ENCODE measurements around the gene SSH2. TPM values are rescaled to one million over a fixed set of nuclear protein-coding genes. Genes with fewer than 3 reads are reported as not detected.

SSH2 gene
- total RNA-seq, 1 donor from 2014 or later = 23.0 TPM

DNA sequence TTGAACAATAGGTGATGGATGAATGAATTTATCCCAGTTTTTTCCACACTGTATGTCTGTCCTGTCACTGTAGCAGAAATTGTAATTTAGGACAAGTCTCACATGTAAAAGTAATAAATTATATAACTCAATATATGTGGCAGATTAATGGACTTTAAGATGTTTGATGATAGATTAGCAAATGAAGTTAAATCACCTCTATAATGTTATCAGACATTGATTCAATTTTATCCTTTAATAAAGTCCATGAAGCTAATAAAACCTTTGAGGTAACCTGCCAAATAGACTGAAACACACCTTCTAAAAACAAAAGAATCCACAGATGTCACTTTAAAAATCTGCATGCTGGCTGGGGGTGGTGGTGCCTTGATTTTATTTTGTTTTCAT is 224.0 kb downstream of the SSH2 start:
- Histone ChIP-seq H3K27me3 (ENCODE audit: control insufficient read depth in 3 of 3, insufficient read depth in 3 of 3, low read length in 3 of 3) (no peaks in the 10 kb centered on the region), H3K9ac (ENCODE audit: low read depth in 1 of 3, low read length in 3 of 3) (peak overlapping the region; percentile 17 to 57 (median 18)), H3K4me1 (ENCODE audit: control insufficient read depth in 3 of 3, insufficient read depth in 3 of 3, low read length in 3 of 3) (peaks cover 31 to 34% (median 31%) of the 10 kb centered on the region in 3 donors), H3K27ac (ENCODE audit: low read depth, low read length) (peak overlapping the region; percentile 77), H3K4me3 (ENCODE audit: low read length in 3 of 3) (no peak overlapping the region), H3K36me3 (ENCODE audit: control insufficient read depth in 3 of 3, insufficient read depth in 3 of 3, low read length in 3 of 3) (peaks cover 0 to 15% (median 2%) of the 10 kb centered on the region in 3 donors), H3K9me3 (ENCODE audit: control insufficient read depth in 3 of 3, low read length in 3 of 3) (no peaks in the 10 kb centered on the region)

DNA sequence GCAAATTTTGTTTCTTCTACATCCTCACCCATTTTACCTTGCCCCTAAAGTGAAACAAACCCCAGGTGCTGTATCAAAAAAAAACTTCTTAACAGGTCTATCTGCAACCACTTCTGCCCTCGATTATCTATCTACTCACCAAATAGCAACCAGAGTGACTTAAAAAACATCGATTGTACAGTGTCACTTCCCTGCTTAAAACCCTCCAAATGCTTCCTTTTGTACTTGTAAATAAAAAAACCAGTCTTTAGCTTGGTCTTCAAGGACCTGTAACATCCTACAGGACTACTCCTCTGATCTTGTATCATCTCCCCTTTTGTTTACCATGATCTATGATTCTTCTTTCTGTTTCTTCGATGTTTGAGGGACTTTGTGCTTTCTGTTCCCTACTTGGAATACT is 224.6 kb downstream of the SSH2 start:
- Histone ChIP-seq H3K27me3 (ENCODE audit: control insufficient read depth in 3 of 3, insufficient read depth in 3 of 3, low read length in 3 of 3) (no peaks in the 10 kb centered on the region), H3K9ac (ENCODE audit: low read depth in 1 of 3, low read length in 3 of 3) (peak overlapping the region in 1 of 3 donors; percentile 18), H3K36me3 (ENCODE audit: control insufficient read depth in 3 of 3, insufficient read depth in 3 of 3, low read length in 3 of 3) (peaks cover 0 to 15% (median 2%) of the 10 kb centered on the region in 3 donors), H3K4me3 (ENCODE audit: low read length in 3 of 3) (peak overlapping the region in 1 of 3 donors; percentile 16), H3K9me3 (ENCODE audit: control insufficient read depth in 3 of 3, low read length in 3 of 3) (no peaks in the 10 kb centered on the region), H3K27ac (ENCODE audit: low read depth, low read length) (peak overlapping the region; percentile 77), H3K4me1 (ENCODE audit: control insufficient read depth in 3 of 3, insufficient read depth in 3 of 3, low read length in 3 of 3) (peaks cover 24 to 28% (median 25%) of the 10 kb centered on the region in 3 donors)

DNA sequence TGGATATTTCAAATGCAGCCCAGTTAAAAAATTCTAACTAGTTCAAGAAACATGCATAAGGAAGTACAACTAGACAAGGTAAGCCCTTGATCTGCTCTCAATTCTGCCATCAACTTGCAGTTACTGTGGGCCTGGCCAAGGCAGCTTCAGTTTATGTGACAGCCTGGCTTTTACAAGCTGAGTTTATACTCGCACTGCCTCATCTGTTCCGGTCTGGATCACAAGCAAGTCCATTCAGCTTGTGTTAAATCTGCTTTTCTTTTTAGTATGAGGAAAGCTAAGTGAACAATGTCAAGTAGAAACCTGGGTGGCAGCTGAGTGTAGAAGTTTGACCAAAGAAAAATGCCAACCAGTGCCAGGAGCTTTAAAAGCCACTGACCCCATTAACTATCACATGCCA is 230.7 kb downstream of the SSH2 start:
- Histone ChIP-seq H3K4me3 (ENCODE audit: low read length in 3 of 3) (no peak overlapping the region), H3K36me3 (ENCODE audit: control insufficient read depth in 3 of 3, insufficient read depth in 3 of 3, low read length in 3 of 3) (peaks cover 2 to 25% (median 15%) of the 10 kb centered on the region in 3 donors), H3K4me1 (ENCODE audit: control insufficient read depth in 3 of 3, insufficient read depth in 3 of 3, low read length in 3 of 3) (peaks cover 20 to 27% (median 25%) of the 10 kb centered on the region in 3 donors), H3K9me3 (ENCODE audit: control insufficient read depth in 3 of 3, low read length in 3 of 3) (no peaks in the 10 kb centered on the region), H3K9ac (ENCODE audit: low read depth in 1 of 3, low read length in 3 of 3) (peak overlapping the region in 2 of 3 donors; percentile 42 to 48), H3K27me3 (ENCODE audit: control insufficient read depth in 3 of 3, insufficient read depth in 3 of 3, low read length in 3 of 3) (no peaks in the 10 kb centered on the region), H3K27ac (ENCODE audit: low read depth, low read length) (peak overlapping the region; percentile 76)

DNA sequence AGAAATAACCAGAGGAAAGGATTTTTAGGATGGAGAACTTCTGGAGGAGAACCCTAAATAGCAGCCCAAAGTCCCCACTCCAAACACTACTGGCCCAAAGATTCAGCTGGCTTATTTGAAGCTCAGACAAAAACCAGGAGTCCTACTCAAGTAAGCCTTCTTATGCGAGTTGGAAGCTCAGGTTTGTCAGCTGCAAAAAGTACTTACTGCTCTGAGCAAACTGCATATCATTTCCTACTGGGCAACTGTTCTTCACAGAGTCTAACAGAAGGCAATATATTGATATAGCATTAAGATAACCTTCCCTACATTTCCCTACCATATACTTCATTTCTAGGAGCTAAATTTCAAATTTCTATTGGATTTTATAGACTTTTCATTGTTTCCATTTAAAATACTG is 231.2 kb downstream of the SSH2 start:
- H3K27ac ChIP-seq (ENCODE audit: low read depth, low read length) = peak overlapping the region; percentile 76
- no peak overlapping the region for H3K4me3 ChIP-seq (ENCODE audit: low read length in 3 of 3)
- peaks cover 2 to 25% (median 18%) of the 10 kb centered on the region in 3 donors for H3K36me3 ChIP-seq (ENCODE audit: control insufficient read depth in 3 of 3, insufficient read depth in 3 of 3, low read length in 3 of 3)
- peak overlapping the region in 1 of 3 donors; percentile 48 for H3K9ac ChIP-seq (ENCODE audit: low read depth in 1 of 3, low read length in 3 of 3)
- H3K9me3 ChIP-seq (ENCODE audit: control insufficient read depth in 3 of 3, low read length in 3 of 3) = no peaks in the 10 kb centered on the region
- H3K4me1 ChIP-seq (ENCODE audit: control insufficient read depth in 3 of 3, insufficient read depth in 3 of 3, low read length in 3 of 3) = peaks cover 19 to 27% (median 21%) of the 10 kb centered on the region in 3 donors
- no peaks in the 10 kb centered on the region for H3K27me3 ChIP-seq (ENCODE audit: control insufficient read depth in 3 of 3, insufficient read depth in 3 of 3, low read length in 3 of 3)

DNA sequence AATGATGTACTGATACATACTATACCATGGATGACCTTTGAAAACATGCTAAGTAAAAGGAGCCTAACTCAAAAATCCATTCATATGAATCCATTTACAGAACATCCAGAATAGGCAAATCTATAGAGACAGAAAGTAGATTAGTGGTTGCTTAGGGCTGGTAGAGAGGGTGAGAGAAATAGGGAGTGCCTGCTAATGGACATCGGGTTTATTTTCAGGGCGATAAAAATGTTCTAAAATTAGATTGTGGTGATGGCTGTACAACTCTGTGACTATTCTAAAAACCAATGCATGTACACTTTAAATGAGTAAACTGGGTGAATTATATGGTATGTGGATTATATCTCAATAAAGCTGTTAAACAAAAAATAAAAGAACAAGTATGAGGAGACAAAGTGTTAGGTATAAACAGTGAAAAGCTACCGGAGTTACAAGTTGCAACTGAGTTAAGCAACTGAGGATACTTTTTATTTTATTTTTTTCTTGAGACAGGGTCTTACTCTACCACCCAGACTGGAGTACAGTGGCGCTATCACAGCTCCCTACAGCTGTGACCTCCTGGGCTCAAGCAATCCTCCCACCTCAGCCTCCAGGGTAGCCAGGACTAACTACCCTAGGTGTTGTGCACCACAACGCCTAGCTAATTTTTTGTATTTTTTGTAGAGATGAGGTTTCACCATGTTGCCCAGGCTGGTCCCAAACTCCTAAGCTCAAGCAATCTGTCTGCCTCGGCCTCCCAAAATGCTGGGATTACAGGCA is 231.8 kb downstream of the SSH2 start:
- H3K9me3 ChIP-seq (ENCODE audit: control insufficient read depth in 3 of 3, low read length in 3 of 3) = no peaks in the 10 kb centered on the region
- peak overlapping the region in 1 of 3 donors; percentile 33 for H3K4me3 ChIP-seq (ENCODE audit: low read length in 3 of 3)
- no peaks in the 10 kb centered on the region for H3K27me3 ChIP-seq (ENCODE audit: control insufficient read depth in 3 of 3, insufficient read depth in 3 of 3, low read length in 3 of 3)
- peaks cover 19 to 27% (median 21%) of the 10 kb centered on the region in 3 donors for H3K4me1 ChIP-seq (ENCODE audit: control insufficient read depth in 3 of 3, insufficient read depth in 3 of 3, low read length in 3 of 3)
- H3K36me3 ChIP-seq (ENCODE audit: control insufficient read depth in 3 of 3, insufficient read depth in 3 of 3, low read length in 3 of 3) = peaks cover 2 to 25% (median 18%) of the 10 kb centered on the region in 3 donors
- H3K9ac ChIP-seq (ENCODE audit: low read depth in 1 of 3, low read length in 3 of 3) = peak overlapping the region in 1 of 3 donors; percentile 7
- peak overlapping the region; percentile 76 for H3K27ac ChIP-seq (ENCODE audit: low read depth, low read length)

DNA sequence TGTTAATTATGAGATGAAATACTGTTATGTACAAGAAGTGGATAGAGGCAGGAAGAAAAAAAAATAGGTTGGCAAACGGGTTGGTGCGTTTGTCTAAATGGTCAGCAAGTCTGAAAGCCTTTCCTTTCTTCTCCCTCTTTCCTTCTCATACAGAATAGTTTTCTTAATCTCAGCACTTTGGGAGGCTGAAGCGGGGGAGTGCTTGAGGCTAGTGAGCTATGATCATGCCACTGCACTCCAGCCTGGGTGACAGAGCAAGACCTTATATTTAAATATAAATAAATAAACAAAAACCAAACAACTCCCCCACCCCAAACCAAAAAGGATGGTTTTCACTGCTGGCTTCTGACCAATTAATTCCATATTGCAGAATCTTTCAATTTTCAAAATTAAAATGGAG is 232.7 kb downstream of the SSH2 start:
- H3K36me3 ChIP-seq (ENCODE audit: control insufficient read depth in 3 of 3, insufficient read depth in 3 of 3, low read length in 3 of 3) = peaks cover 2 to 20% (median 18%) of the 10 kb centered on the region in 3 donors

DNA sequence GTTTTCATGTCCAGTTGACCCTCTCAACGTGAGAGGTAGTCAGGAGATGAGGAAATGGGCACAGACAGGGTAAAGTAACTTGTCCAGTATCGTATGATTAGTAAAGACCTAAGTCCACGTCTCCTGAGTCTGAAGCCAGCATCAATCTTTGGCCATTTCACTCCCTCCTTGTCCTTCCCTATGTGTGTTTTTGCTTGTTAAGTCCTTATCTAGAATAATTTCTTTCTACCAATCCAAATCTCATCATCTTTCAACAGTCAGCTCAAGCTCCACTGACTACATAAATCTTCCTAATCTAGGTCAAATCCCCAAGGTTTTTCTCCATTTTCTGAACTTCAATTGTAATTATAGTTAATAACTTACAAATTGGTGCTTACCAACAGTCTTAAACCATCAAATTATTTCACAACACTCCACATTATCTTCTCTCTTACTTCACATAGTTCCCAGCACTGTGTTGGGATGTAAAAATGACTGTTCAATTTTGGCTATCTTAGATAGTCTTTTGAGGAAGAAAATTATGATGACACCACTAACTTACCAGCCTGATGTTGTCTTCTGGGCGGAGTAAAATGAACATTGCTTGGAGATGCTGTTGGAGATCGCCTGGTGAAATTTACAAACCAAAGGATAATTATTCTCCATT is 235.0 kb downstream of the SSH2 start:
- peaks cover 19 to 25% (median 21%) of the 10 kb centered on the region in 3 donors for H3K4me1 ChIP-seq (ENCODE audit: control insufficient read depth in 3 of 3, insufficient read depth in 3 of 3, low read length in 3 of 3)
- H3K27ac ChIP-seq (ENCODE audit: low read depth, low read length) = no peak overlapping the region
- H3K36me3 ChIP-seq (ENCODE audit: control insufficient read depth in 3 of 3, insufficient read depth in 3 of 3, low read length in 3 of 3) = peaks cover 0 to 18% (median 10%) of the 10 kb centered on the region in 3 donors
- H3K4me3 ChIP-seq (ENCODE audit: low read length in 3 of 3) = no peak overlapping the region
- no peaks in the 10 kb centered on the region for H3K9me3 ChIP-seq (ENCODE audit: control insufficient read depth in 3 of 3, low read length in 3 of 3)
- H3K9ac ChIP-seq (ENCODE audit: low read depth in 1 of 3, low read length in 3 of 3) = no peak overlapping the region
- H3K27me3 ChIP-seq (ENCODE audit: control insufficient read depth in 3 of 3, insufficient read depth in 3 of 3, low read length in 3 of 3) = no peaks in the 10 kb centered on the region

More for the DNA sequence above, 232.7 kb downstream of the SSH2 start:
- H3K27ac ChIP-seq (ENCODE audit: low read depth, low read length) = peak overlapping the region; percentile 76
- H3K4me1 ChIP-seq (ENCODE audit: control insufficient read depth in 3 of 3, insufficient read depth in 3 of 3, low read length in 3 of 3) = peaks cover 19 to 27% (median 21%) of the 10 kb centered on the region in 3 donors
- no peaks in the 10 kb centered on the region for H3K9me3 ChIP-seq (ENCODE audit: control insufficient read depth in 3 of 3, low read length in 3 of 3)
- no peaks in the 10 kb centered on the region for H3K27me3 ChIP-seq (ENCODE audit: control insufficient read depth in 3 of 3, insufficient read depth in 3 of 3, low read length in 3 of 3)
- no peak overlapping the region for H3K9ac ChIP-seq (ENCODE audit: low read depth in 1 of 3, low read length in 3 of 3)
- H3K4me3 ChIP-seq (ENCODE audit: low read length in 3 of 3) = peak overlapping the region in 1 of 3 donors; percentile 15

DNA sequence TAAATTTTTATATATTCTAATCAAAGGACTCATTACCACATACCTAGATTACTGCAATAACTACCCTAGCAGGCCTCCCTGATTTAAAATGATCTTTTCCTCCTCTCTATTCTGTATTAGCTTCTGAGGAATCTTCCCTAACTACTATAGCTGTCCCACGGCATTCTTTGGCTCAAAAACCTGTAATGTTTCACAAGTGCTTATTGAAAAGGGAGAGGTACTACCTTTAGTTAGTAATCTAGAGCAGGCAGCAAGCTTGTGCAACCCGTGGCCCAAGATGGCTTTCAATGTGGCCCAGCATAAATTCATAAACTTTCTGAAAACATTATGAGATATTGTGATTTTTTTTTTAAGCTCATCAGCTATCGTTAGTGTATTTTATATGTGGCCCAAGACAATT is 236.3 kb downstream of the SSH2 start:
- no peaks in the 10 kb centered on the region for H3K9me3 ChIP-seq (ENCODE audit: control insufficient read depth in 3 of 3, low read length in 3 of 3)
- no peak overlapping the region for H3K4me3 ChIP-seq (ENCODE audit: low read length in 3 of 3)
- H3K36me3 ChIP-seq (ENCODE audit: control insufficient read depth in 3 of 3, insufficient read depth in 3 of 3, low read length in 3 of 3) = peaks cover 0 to 18% (median 8%) of the 10 kb centered on the region in 3 donors
- no peaks in the 10 kb centered on the region for H3K27me3 ChIP-seq (ENCODE audit: control insufficient read depth in 3 of 3, insufficient read depth in 3 of 3, low read length in 3 of 3)
- no peak overlapping the region for H3K9ac ChIP-seq (ENCODE audit: low read depth in 1 of 3, low read length in 3 of 3)
- H3K27ac ChIP-seq (ENCODE audit: low read depth, low read length) = no peak overlapping the region
- H3K4me1 ChIP-seq (ENCODE audit: control insufficient read depth in 3 of 3, insufficient read depth in 3 of 3, low read length in 3 of 3) = peaks cover 11 to 12% (median 12%) of the 10 kb centered on the region in 3 donors

DNA sequence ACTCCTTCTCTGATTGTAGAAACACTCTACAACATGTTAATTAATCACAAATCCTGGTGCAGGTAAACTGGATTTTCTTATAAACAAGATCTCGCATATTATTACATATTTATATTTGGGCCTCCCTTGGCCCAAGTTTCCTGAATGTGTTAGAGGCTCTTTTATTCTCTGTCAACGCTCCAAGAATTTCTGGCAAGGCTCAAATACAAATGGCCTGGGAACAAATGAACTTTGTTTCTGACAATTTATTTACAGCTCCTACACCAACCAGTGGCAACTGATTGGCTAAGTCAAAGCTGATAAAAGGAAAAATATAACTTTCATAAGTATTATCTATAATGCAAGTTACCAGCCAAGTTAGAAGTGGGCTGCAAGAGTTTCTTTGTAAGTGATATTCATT is 242.4 kb downstream of the SSH2 start:
- H3K27me3 ChIP-seq (ENCODE audit: control insufficient read depth in 3 of 3, insufficient read depth in 3 of 3, low read length in 3 of 3) = no peaks in the 10 kb centered on the region
- peaks cover 0 to 10% (median 7%) of the 10 kb centered on the region in 3 donors for H3K36me3 ChIP-seq (ENCODE audit: control insufficient read depth in 3 of 3, insufficient read depth in 3 of 3, low read length in 3 of 3)
- H3K4me1 ChIP-seq (ENCODE audit: control insufficient read depth in 3 of 3, insufficient read depth in 3 of 3, low read length in 3 of 3) = peaks cover 23 to 24% (median 24%) of the 10 kb centered on the region in 3 donors
- no peaks in the 10 kb centered on the region for H3K9me3 ChIP-seq (ENCODE audit: control insufficient read depth in 3 of 3, low read length in 3 of 3)
- H3K9ac ChIP-seq (ENCODE audit: low read depth in 1 of 3, low read length in 3 of 3) = no peak overlapping the region
- H3K4me3 ChIP-seq (ENCODE audit: low read length in 3 of 3) = no peak overlapping the region
- H3K27ac ChIP-seq (ENCODE audit: low read depth, low read length) = peak overlapping the region; percentile 54

Measured in skeletal muscle tissue (tissue), 4 donors.